ENCODE measurements around the gene TSPAN9. TPM values are rescaled to one million over a fixed set of nuclear protein-coding genes. Genes with fewer than 3 reads are reported as not detected.

Gene TSPAN9
- total and polyA plus RNA-seq, 2 experiments from 2014 or later, result 6.0 to 31.5 TPM

GRCh38 chr12:3136641-3137267, 59.6 kb downstream of the TSPAN9 start:
- Histone ChIP-seq H3K27me3 (ENCODE audit: insufficient read depth) (no peaks in the 10 kb centered on the region), H4K20me1 (replicated peaks; ENCODE audit: insufficient read depth) (peaks cover 6% of the 10 kb centered on the region; the same call in 1 of the 2 replicates), H2AFZ (no peak overlapping the region), H3K4me3 (no peak overlapping the region), H3K27ac (ENCODE audit: low read depth) (no peak overlapping the region), H3K9me2 (ENCODE audit: insufficient read depth) (no peaks in the 10 kb centered on the region), H3K79me2 (replicated peaks; ENCODE audit: insufficient read depth) (no peaks in the 10 kb centered on the region), H3K4me2 (no peak overlapping the region), H3F3A (replicated peaks; ENCODE audit: low read depth) (no peaks in the 10 kb centered on the region), H3K4me1 (ENCODE audit: insufficient read depth) (peaks cover 26% of the 10 kb centered on the region), H3K36me3 (ENCODE audit: insufficient read depth) (no peaks in the 10 kb centered on the region)
- DNase-seq (ENCODE audit: low spot score), result no peak
- Mint-ChIP-seq H3K9me3 (no peaks in the 10 kb centered on the region), H3K27ac (no peak overlapping the region), H3K27me3 (ENCODE audit: insufficient read depth, low read depth, poor library complexity) (peaks cover 19% of the 10 kb centered on the region), H3K4me1 (peaks cover 53% of the 10 kb centered on the region), H3K4me3 (no peak overlapping the region; the same call in 2 of the 3 replicates), H3K36me3 (ENCODE audit: low read depth) (no peaks in the 10 kb centered on the region)
- TF ChIP-seq, protein P1, sequence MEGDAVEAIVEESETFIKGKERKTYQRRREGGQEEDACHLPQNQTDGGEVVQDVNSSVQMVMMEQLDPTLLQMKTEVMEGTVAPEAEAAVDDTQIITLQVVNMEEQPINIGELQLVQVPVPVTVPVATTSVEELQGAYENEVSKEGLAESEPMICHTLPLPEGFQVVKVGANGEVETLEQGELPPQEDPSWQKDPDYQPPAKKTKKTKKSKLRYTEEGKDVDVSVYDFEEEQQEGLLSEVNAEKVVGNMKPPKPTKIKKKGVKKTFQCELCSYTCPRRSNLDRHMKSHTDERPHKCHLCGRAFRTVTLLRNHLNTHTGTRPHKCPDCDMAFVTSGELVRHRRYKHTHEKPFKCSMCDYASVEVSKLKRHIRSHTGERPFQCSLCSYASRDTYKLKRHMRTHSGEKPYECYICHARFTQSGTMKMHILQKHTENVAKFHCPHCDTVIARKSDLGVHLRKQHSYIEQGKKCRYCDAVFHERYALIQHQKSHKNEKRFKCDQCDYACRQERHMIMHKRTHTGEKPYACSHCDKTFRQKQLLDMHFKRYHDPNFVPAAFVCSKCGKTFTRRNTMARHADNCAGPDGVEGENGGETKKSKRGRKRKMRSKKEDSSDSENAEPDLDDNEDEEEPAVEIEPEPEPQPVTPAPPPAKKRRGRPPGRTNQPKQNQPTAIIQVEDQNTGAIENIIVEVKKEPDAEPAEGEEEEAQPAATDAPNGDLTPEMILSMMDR (conservative IDR thresholded peaks at IDR 0.05; ENCODE audit: low read depth in 2 of 2), result no peak
- no peak for TF ChIP-seq CREB1 (CRISPR knock-in tag; IDR thresholded peaks at IDR 0.05; ENCODE audit: low read depth)
- TF ChIP-seq NANOG (IDR thresholded peaks at IDR 0.05; ENCODE audit: borderline replicate concordance), result no peak
- TF ChIP-seq ZNF331 (CRISPR knock-in tag; IDR thresholded peaks at IDR 0.05; ENCODE audit: low read depth), result no peak
- TF ChIP-seq POLR2AphosphoS5 (IDR thresholded peaks at IDR 0.05; ENCODE audit: low read depth), result no peak
- no peak for TF ChIP-seq EZH2 (IDR thresholded peaks at IDR 0.05; ENCODE audit: low read depth, unreplicated experiment)
- TF ChIP-seq STAT1 (IDR thresholded peaks at IDR 0.05; ENCODE audit: unreplicated experiment), result no peak
- TF ChIP-seq, protein P2, sequence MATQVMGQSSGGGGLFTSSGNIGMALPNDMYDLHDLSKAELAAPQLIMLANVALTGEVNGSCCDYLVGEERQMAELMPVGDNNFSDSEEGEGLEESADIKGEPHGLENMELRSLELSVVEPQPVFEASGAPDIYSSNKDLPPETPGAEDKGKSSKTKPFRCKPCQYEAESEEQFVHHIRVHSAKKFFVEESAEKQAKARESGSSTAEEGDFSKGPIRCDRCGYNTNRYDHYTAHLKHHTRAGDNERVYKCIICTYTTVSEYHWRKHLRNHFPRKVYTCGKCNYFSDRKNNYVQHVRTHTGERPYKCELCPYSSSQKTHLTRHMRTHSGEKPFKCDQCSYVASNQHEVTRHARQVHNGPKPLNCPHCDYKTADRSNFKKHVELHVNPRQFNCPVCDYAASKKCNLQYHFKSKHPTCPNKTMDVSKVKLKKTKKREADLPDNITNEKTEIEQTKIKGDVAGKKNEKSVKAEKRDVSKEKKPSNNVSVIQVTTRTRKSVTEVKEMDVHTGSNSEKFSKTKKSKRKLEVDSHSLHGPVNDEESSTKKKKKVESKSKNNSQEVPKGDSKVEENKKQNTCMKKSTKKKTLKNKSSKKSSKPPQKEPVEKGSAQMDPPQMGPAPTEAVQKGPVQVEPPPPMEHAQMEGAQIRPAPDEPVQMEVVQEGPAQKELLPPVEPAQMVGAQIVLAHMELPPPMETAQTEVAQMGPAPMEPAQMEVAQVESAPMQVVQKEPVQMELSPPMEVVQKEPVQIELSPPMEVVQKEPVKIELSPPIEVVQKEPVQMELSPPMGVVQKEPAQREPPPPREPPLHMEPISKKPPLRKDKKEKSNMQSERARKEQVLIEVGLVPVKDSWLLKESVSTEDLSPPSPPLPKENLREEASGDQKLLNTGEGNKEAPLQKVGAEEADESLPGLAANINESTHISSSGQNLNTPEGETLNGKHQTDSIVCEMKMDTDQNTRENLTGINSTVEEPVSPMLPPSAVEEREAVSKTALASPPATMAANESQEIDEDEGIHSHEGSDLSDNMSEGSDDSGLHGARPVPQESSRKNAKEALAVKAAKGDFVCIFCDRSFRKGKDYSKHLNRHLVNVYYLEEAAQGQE (IDR thresholded peaks at IDR 0.05; ENCODE audit: unreplicated experiment), result no peak
- no peak for ATAC-seq

DNA sequence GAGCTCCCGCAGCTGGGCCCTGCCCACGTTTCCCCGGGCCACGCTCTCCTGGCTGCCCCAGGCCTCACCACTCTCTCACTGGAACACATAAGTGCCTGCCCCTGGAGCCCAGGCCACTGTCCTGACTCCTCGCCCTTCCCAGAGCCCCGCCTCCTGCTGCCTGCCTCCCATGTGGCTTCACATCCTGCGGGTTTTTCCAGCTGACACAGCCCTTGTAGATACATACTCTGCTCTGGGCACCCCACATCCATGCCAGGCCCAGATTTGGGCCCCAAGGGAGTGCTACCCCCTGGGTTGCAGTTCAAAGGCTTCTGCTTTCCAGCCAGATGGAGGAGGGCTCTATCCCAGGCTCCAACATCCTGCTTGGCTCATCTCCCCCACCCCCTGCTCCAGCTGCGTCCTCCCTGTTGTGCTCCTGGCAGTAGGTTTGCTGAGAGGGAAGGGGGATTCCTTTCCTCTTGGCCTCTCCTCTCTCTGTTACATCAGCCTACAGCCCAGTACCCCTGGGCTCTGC, 60.1 kb downstream of the TSPAN9 start:
- no peaks in the 10 kb centered on the region for H3K36me3 ChIP-seq (ENCODE audit: insufficient read depth)
- H3K79me2 ChIP-seq (replicated peaks; ENCODE audit: insufficient read depth), result no peaks in the 10 kb centered on the region
- H3K4me3 Mint-ChIP-seq, result peak overlapping the region; percentile 36; the same call in 1 of the 3 replicates
- no peak overlapping the region for H3K4me3 ChIP-seq
- peak overlapping the region; percentile 62 for H3K4me2 ChIP-seq
- H3K27me3 Mint-ChIP-seq (ENCODE audit: insufficient read depth, low read depth, poor library complexity), result peaks cover 22% of the 10 kb centered on the region
- no peaks in the 10 kb centered on the region for H3K36me3 Mint-ChIP-seq (ENCODE audit: low read depth)
- peaks cover 26% of the 10 kb centered on the region for H3K4me1 ChIP-seq (ENCODE audit: insufficient read depth)
- H3K27me3 ChIP-seq (ENCODE audit: insufficient read depth), result no peaks in the 10 kb centered on the region
- H3K27ac ChIP-seq (ENCODE audit: low read depth), result 0 out of 2 replicates have a peak overlapping the region, but pooled peaks have one; percentile 59
- 0 out of 2 replicates have a peak, but pooled peaks cover under 1% of the 10 kb centered on the region for H4K20me1 ChIP-seq (replicated peaks; ENCODE audit: insufficient read depth)
- DNase-seq (ENCODE audit: low spot score) (peak; percentile 59), ATAC-seq (peak; percentile 29)
- no peaks in the 10 kb centered on the region for H3K9me3 Mint-ChIP-seq
- H2AFZ ChIP-seq, result no peak overlapping the region
- peaks cover 52% of the 10 kb centered on the region for H3K4me1 Mint-ChIP-seq
- no peaks in the 10 kb centered on the region for H3K9me2 ChIP-seq (ENCODE audit: insufficient read depth)
- peak overlapping the region; percentile 59; the same call in 1 of the 2 replicates for H3K27ac Mint-ChIP-seq
- no peaks in the 10 kb centered on the region for H3F3A ChIP-seq (replicated peaks; ENCODE audit: low read depth)
- TF ChIP-seq ZNF462 (CRISPR knock-in tag; IDR thresholded peaks at IDR 0.05), result no peak
